OCI-LY7 (cell line): ENCODE results near the gene ANKS1A. TPM values are rescaled to one million over a fixed set of nuclear protein-coding genes. Genes with fewer than 3 reads are reported as not detected.

ENCODE experiments used
- BruUV-seq: library from RNA; stranded (reverse); fragments of 400-500 nt; replicated peaks from 2 replicates; lab custom pipeline; 2021; lab: Mats Ljungman, UMichigan
- CTCF ChIA-PET: fragments of 300-600 bp; sonication (Branson Sonifier 250); formaldehyde crosslinking; loops from one replicate; lab custom pipeline; 2022; ENCODE audit warnings: antibody characterized with exemption; ENCODE audit not compliant: unreplicated experiment; lab: Charles Lee
- POLR2A ChIA-PET: fragments of 300-600 bp; sonication (Branson Sonifier 250); formaldehyde crosslinking; loops from one replicate; lab custom pipeline; 2022; ENCODE audit warnings: antibody characterized with exemption; lab: Charles Lee
- DNase-seq: peaks from one replicate; pipeline ENCODE4 v3.0.0-alpha.2; 2015; ENCODE audit warnings: low spot score
- H2AFZ ChIP-seq: fragments of 200-600 bp; sonication (generic), shearing (Covaris generic); 2 replicates; pipeline ENCODE4 v1.6.1; 2014; ENCODE audit warnings: mild to moderate bottlenecking, antibody characterized with exemption, low read length, moderate library complexity
- H3K27ac ChIP-seq: fragments of 200-600 bp; sonication (generic); 2 replicates; pipeline ENCODE4 v1.5.1; 2014; ENCODE audit warnings: mixed run types, low read depth, mild to moderate bottlenecking, moderate library complexity, low read length, inconsistent platforms; ENCODE audit not compliant: poor library complexity, severe bottlenecking
- H3K36me3 ChIP-seq: fragments of 200-600 bp; sonication (generic); 2 replicates; pipeline ENCODE4 v1.6.1; 2014; ENCODE audit warnings: mild to moderate bottlenecking, antibody characterized with exemption, low read length, moderate library complexity, mixed read lengths; ENCODE audit not compliant: insufficient read depth
- H3K4me1 ChIP-seq: fragments of 200-600 bp; sonication (generic); 2 replicates; pipeline ENCODE4 v1.5.1; 2014; ENCODE audit warnings: mild to moderate bottlenecking, low read length; ENCODE audit not compliant: insufficient read depth, poor library complexity, severe bottlenecking
- H3K4me2 ChIP-seq: fragments of 200-600 bp; sonication (generic); 2 replicates; pipeline ENCODE4 v1.6.1; 2014; ENCODE audit warnings: mild to moderate bottlenecking, low read length
- H3K4me3 ChIP-seq: fragments of 200-600 bp; sonication (generic); 2 replicates; pipeline ENCODE4 v1.5.1; 2014; ENCODE audit warnings: mild to moderate bottlenecking, low read depth, low read length; ENCODE audit not compliant: poor library complexity, severe bottlenecking
- H3K79me2 ChIP-seq: fragments of 200-600 bp; sonication (generic); 2 replicates; pipeline ENCODE4 v1.6.1; 2016; ENCODE audit warnings: low read depth, mild to moderate bottlenecking, low read length, moderate library complexity, mixed read lengths; ENCODE audit not compliant: insufficient read depth
- H3K9me2 ChIP-seq: fragments of 200-600 bp; sonication (generic); 2 replicates; pipeline ENCODE4 v1.6.1; 2016; ENCODE audit warnings: mild to moderate bottlenecking, low read length, mixed read lengths; ENCODE audit not compliant: insufficient read depth
- H3K9me3 ChIP-seq: fragments of 200-600 bp; sonication (generic); 2 replicates; pipeline ENCODE4 v1.6.1; 2014; ENCODE audit warnings: mild to moderate bottlenecking, mixed run types, low read length, mixed read lengths
- H4K20me1 ChIP-seq: fragments of 200-600 bp; sonication (generic); 2 replicates; pipeline ENCODE4 v1.6.1; 2014; ENCODE audit warnings: mild to moderate bottlenecking, antibody characterized with exemption, low read length, moderate library complexity, mixed read lengths; ENCODE audit not compliant: insufficient read depth
- EZH2phosphoT487 ChIP-seq: fragments of 200-600 bp; sonication (generic); IDR thresholded peaks from 2 replicates; pipeline ENCODE4 v1.6.1; 2018; ENCODE audit warnings: low read depth, borderline replicate concordance, mild to moderate bottlenecking, mixed run types, antibody characterized with exemption, low read length, moderate library complexity, mixed read lengths
- intact Hi-C: fragments of 100-400 bp; cut with micrococcal nuclease; formaldehyde crosslinking; loops from one replicate; pipeline ENCODE4 v1.10.0; 2022; ENCODE audit not compliant: unreplicated experiment
- total RNA-seq, 2 experiments: library from RNA; depleted of rRNA in 1 of 2; stranded (reverse); fragments of >200 nt in 1 of 2; shearing (Covaris generic) in 1 of 2; gene quantifications; 2 replicates each; pipeline ENCODE4 v1.2.3, GENCODE V29; 2014 to 2022
- TF ChIP-seq, protein P1 (sequence below): fragments of 200-600 bp; sonication (generic); conservative IDR thresholded peaks from 2 replicates; pipeline ENCODE4 v1.5.1; 2014; ENCODE audit warnings: mild to moderate bottlenecking, antibody characterized with exemption, low read length, moderate library complexity, mixed read lengths

Gene ANKS1A
- total RNA-seq, 2 experiments from 2014 or later: 7.8 to 13.8 TPM

DNA sequence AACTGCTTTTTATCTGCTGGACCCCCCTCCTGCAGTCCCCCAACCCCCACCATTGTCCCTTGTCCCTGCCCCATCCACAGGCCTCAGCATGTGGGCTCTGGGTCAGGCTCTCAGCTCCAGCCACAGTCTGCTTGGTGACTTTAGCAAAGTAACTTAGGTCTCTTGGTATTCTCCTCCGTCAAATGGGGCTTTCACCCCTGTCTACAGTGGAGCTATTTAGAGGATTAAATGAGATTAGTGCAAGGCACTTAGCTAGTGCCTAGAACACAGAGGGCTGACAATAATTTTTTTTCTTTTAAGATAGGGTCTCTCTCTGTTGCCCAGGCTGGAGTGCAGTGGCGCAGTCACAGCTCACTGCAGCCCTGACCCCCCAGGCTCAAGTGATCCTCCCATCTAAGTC is 180.2 kb downstream of the ANKS1A start:
- no peak for DNase-seq
- TF ChIP-seq, protein P1, sequence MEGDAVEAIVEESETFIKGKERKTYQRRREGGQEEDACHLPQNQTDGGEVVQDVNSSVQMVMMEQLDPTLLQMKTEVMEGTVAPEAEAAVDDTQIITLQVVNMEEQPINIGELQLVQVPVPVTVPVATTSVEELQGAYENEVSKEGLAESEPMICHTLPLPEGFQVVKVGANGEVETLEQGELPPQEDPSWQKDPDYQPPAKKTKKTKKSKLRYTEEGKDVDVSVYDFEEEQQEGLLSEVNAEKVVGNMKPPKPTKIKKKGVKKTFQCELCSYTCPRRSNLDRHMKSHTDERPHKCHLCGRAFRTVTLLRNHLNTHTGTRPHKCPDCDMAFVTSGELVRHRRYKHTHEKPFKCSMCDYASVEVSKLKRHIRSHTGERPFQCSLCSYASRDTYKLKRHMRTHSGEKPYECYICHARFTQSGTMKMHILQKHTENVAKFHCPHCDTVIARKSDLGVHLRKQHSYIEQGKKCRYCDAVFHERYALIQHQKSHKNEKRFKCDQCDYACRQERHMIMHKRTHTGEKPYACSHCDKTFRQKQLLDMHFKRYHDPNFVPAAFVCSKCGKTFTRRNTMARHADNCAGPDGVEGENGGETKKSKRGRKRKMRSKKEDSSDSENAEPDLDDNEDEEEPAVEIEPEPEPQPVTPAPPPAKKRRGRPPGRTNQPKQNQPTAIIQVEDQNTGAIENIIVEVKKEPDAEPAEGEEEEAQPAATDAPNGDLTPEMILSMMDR: no peak
- TF ChIP-seq EZH2phosphoT487: no peak
- BruUV-seq: no TSS peak
- H3K4me2 ChIP-seq: no peak overlapping the region
- no peaks in the 10 kb centered on the region for H4K20me1 ChIP-seq
- H3K9me2 ChIP-seq: no peaks in the 10 kb centered on the region
- no peaks in the 10 kb centered on the region for H3K9me3 ChIP-seq
- CTCF ChIA-PET: no interaction called here
- H2AFZ ChIP-seq: no peak overlapping the region
- no peaks in the 10 kb centered on the region for H3K4me1 ChIP-seq
- no peak overlapping the region for H3K4me3 ChIP-seq
- no peaks in the 10 kb centered on the region for H3K36me3 ChIP-seq
- no peak overlapping the region for H3K27ac ChIP-seq
- intact Hi-C loops: no loop called here
- no peaks in the 10 kb centered on the region for H3K79me2 ChIP-seq
- POLR2A ChIA-PET: interaction anchor here (1.5 kb wide), 1 partner anchor 11 kb away, joined by 3 read pairs; no protein-coding TSS in a partner anchor

DNA sequence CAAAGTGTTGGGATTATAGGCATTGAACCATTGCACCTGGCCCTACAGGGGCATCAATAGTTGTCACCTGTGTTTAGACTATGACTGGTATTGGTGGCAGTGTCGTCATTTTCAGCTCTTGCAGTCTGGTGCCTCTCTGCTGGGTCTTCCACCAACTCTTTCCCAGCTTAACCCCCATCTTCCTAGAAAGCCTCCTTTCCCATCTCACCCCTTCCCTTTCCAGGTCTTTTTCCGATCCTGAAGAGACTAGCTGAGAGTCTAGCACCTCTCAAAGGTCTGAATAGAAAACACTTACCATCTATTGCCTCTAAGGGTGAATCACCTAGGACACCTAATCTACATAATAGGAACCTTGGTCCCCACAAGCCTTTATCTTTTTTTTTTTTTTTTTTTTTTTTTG is 181.1 kb downstream of the ANKS1A start:
- H2AFZ ChIP-seq: no peak overlapping the region
- H3K4me3 ChIP-seq: no peak overlapping the region
- DNase-seq: no peak
- no peak overlapping the region for H3K4me2 ChIP-seq
- H3K9me2 ChIP-seq: no peaks in the 10 kb centered on the region
- H4K20me1 ChIP-seq: no peaks in the 10 kb centered on the region
- no peaks in the 10 kb centered on the region for H3K9me3 ChIP-seq
- intact Hi-C loops: no loop called here
- H3K27ac ChIP-seq: no peak overlapping the region
- H3K36me3 ChIP-seq: no peaks in the 10 kb centered on the region
- ChIA-PET POLR2A (interaction anchor here (0.6 to 1.5 kb wide), 3 partner anchors 10 to 181 kb away, joined by 3 to 4 read pairs (median 3); no protein-coding TSS in a partner anchor), CTCF (no interaction called here)
- no peaks in the 10 kb centered on the region for H3K79me2 ChIP-seq
- no TSS peak for BruUV-seq
- no peaks in the 10 kb centered on the region for H3K4me1 ChIP-seq
- TF ChIP-seq, protein P1: no peak
- no peak for TF ChIP-seq EZH2phosphoT487

DNA sequence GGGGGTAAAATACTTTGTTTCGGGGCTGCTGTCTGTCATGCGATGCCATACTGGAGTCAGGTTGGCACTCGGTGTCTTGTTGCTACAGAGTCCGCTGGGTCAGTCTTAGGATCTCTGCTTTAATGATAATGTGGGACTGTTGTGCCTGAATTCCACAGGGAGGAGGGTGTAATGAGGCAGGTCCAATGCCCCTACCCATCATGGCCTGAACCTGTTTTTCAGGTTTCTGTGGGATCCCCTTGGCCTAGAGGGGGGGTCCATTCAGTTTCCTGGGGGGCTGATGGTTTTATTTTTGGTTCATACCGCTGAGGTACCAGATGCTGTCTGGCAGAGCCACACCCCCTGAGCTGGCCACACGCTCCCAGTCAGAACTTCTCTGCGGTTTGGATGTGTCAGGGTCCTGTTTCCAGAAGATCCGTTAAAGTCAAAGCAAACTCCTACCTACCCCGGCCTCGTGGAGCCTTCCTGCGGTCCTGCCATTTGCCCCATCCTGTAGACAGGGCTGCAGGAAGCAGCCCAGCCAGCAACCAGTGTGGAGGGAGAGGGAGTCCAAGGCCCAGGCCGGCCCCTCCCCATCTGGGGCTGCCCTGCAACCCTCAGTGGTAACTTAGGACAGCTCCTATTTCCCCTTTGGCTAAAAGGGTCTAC is 182.4 kb downstream of the ANKS1A start:
- Histone ChIP-seq H2AFZ (no peak overlapping the region), H3K9me3 (no peaks in the 10 kb centered on the region), H3K79me2 (no peaks in the 10 kb centered on the region), H4K20me1 (no peaks in the 10 kb centered on the region), H3K27ac (no peak overlapping the region), H3K4me3 (no peak overlapping the region), H3K36me3 (no peaks in the 10 kb centered on the region), H3K4me2 (no peak overlapping the region), H3K9me2 (no peaks in the 10 kb centered on the region), H3K4me1 (no peaks in the 10 kb centered on the region)
- DNase-seq: no peak
- intact Hi-C loops: no loop called here
- no TSS peak for BruUV-seq
- ChIA-PET POLR2A (no interaction called here), CTCF (no interaction called here)
- TF ChIP-seq EZH2phosphoT487: no peak
- TF ChIP-seq, protein P1: no peak
